Pancreas (tissue), 10 donors: Measurements from ENCODE around the gene RIMS4. TPM values are rescaled to one million over a fixed set of nuclear protein-coding genes. Genes with fewer than 3 reads are reported as not detected.

Source experiments
- ATAC-seq, 4 donors: fragments of 200-7000 bp; cut with Tn5 transposase; one replicate each; pipeline versions ENCODE4 v1.8.0 to v1.9.1; 2020; ENCODE audit warnings: mild to moderate bottlenecking in 4 of 4, moderate library complexity in 4 of 4
- DNase-seq, 6 donors: peaks; one replicate each; pipeline ENCODE4 v3.0.0-alpha.2; 2020
- FAIRE-seq: peaks from 2 replicates; lab custom pipeline; 2012; peaks lifted over from hg19 to GRCh38; lab: Jason Lieb, UNC
- H3K27ac ChIP-seq, 4 donors: fragments of 200-600 bp; sonication (generic); 1 replicate in 3 of 4; 2 replicates in 1 of 4; pipeline versions ENCODE4 v1.5.0 to v1.8.0; 2020
- H3K27me3 ChIP-seq, 4 donors: fragments of 200-600 bp; one replicate each; pipeline ENCODE4 v1.8.0; 2021
- H3K36me3 ChIP-seq, 3 donors: fragments of 200-600 bp; sonication (generic) in 1 of 3; one replicate each; pipeline versions ENCODE4 v1.5.0 to v1.8.0; 2020 to 2021
- H3K4me1 ChIP-seq, 3 donors: fragments of 200-600 bp; one replicate each; pipeline ENCODE4 v1.8.0; 2021
- H3K4me3 ChIP-seq, 4 donors: fragments of 200-600 bp; sonication (generic) in 2 of 4; one replicate each; pipeline versions ENCODE4 v1.5.0 to v1.8.0; 2020 to 2021
- H3K9me3 ChIP-seq, 4 donors: fragments of 200-600 bp; one replicate each; pipeline ENCODE4 v1.8.0; 2021
- WGBS, 2 donors: extraction: QIAGEN DNeasy Blood & Tissue Kit; methylation state at CpG; one replicate each; pipeline ENCODE4 v1.1.7; 2013; 5-methylcytosine and 5-hydroxymethylcytosine counted together
- intact Hi-C, 3 donors: fragments of 100-400 bp; cut with DNase I; formaldehyde crosslinking; loops; one replicate each; pipeline versions ENCODE4 v1.11.1 to v1.14.2; 2022
- polyA plus RNA-seq, 2 donors: library from polyadenylated mRNA; stranded (reverse); fragments of 200-250 nt; gene quantifications; one replicate each; pipeline ENCODE4 v1.2.3, GENCODE V29; 2013
- total RNA-seq, 6 donors: library from RNA; stranded (reverse); fragmentation: NEBNext Ultra II Directional in 4 of 6; extraction: Animal tissue kit (Norgen Biotek cat#: 25700) in 4 of 6; gene quantifications; one replicate each; pipeline versions ENCODE4 v1.2.1 to v1.2.4, GENCODE V29; 2021 to 2023
- TF ChIP-seq, protein P1 (sequence below), 4 donors: fragments of 200-600 bp; sonication (generic) in 3 of 4; IDR thresholded peaks; one replicate each; pipeline versions ENCODE4 v1.5.0 to v1.8.0; 2021; ENCODE audit warnings: antibody characterized with exemption in 4 of 4
- donor health status: healthy with polysubstance abuse.
- donor health status: DM: no; HTN: no; CAD: no; lungs with moderate emphysema.
- donor health status: DM: no; HTN: no; CAD: no.
- donor health status: control.
- donor health status: control.
- donor health status: Bipolar disorder and iron deficiency.
- donor health status: DM: yes; HTN: yes; CAD: no.
- donor health status: DM: no; HTN: no; CAD: no.
- donor health status: DM: no; HTN: no; CAD: no.
- donor health status: DM: yes; HTN: yes; CAD: no.

Gene RIMS4
- total and polyA plus RNA-seq, 8 donors, result 0.03 to 0.20 (median 0.08) TPM; not detected in 1

DNA sequence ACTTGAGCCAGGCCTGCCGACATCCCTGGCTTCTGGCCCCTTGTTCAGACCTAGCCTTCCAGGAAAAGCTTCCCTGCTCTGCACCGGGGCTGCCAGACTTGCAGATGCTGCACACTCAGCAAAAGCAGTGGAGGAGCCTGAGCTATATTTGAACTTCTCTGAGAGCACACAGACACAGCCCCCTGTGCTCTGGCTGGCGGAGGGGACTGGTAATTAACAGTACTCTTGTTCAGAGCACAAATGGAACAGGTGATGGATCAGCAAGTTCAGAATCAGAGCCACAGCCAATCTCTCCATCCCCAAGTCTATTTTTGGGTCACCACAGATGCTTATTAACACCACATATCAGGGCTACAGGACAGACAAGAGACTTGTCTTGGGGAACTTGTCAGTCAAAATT lies 27.6 kb upstream of the RIMS4 start:
- FAIRE-seq, result no peak
- H3K27me3 ChIP-seq, result no peaks in the 10 kb centered on the region

DNA sequence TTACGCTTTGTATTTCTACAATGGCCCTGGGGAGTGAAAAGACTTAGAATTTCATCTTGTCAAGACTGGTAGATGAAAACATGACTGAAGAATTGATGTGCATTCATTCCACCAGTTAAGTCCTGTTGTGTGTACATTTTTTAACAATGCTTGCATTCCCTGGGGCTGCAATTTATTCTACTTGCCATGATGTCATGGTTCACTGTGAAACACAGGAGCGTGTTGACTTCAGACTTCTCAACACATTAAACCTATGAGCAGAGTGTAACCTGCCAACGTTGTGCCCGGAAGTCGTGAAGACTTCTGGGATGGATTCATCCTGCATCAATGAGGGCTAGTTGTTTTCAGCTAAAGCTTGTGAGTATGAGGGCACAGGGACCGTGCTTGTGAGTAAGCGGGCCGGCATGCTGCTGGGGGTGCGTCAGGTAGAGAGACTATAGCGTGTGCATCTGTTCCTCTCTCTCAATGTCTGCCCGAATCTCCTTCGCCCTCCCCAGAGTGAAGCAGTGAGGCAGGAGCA lies 26.3 kb upstream of the RIMS4 start:
- no peak for FAIRE-seq
- WGBS, 2 donors, result 68 to 78% methylated on average over 12 of the region's 12 CpGs

More for the DNA sequence above, 27.6 kb upstream of the RIMS4 start:
- no peaks in the 10 kb centered on the region for H3K36me3 ChIP-seq
- no peak overlapping the region for H3K4me3 ChIP-seq
- WGBS, 2 donors, result 41 to 46% methylated on average over 3 of the region's 3 CpGs
- intact Hi-C loops, result no loop called here
- H3K9me3 ChIP-seq, result no peaks in the 10 kb centered on the region
- H3K4me1 ChIP-seq, result no peaks in the 10 kb centered on the region
- no peak for ATAC-seq
- TF ChIP-seq, protein P1, sequence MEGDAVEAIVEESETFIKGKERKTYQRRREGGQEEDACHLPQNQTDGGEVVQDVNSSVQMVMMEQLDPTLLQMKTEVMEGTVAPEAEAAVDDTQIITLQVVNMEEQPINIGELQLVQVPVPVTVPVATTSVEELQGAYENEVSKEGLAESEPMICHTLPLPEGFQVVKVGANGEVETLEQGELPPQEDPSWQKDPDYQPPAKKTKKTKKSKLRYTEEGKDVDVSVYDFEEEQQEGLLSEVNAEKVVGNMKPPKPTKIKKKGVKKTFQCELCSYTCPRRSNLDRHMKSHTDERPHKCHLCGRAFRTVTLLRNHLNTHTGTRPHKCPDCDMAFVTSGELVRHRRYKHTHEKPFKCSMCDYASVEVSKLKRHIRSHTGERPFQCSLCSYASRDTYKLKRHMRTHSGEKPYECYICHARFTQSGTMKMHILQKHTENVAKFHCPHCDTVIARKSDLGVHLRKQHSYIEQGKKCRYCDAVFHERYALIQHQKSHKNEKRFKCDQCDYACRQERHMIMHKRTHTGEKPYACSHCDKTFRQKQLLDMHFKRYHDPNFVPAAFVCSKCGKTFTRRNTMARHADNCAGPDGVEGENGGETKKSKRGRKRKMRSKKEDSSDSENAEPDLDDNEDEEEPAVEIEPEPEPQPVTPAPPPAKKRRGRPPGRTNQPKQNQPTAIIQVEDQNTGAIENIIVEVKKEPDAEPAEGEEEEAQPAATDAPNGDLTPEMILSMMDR (IDR thresholded peaks at IDR 0.05), result no peak
- H3K27ac ChIP-seq, result no peak overlapping the region
- DNase-seq, result no peak

DNA sequence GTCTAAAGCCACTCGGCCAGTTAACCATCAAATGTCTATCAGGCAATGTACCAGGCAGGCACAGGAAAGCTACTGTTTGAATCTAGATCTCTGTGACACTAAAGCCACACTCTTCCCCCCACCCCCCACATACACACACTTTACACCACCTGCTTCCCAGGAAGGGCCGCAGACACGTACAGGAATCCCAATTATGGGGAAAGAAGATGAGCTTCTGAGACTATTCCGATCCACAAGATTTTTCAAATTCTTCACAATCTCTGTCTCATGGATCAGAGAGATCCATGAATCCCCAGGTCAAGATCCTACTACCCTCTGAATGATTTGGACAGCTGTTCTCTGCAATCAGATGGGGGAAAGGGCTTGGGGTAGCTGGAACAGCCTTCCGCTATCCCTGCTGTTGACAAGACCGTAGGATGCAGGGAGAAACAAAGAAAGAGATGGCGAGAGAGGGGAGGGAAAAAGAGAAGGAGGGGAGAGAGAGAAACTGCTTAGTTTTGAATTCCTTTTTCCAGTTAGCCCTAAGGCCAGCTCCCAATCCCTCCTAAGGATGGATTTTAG lies 25.4 kb upstream of the RIMS4 start:
- TF ChIP-seq, protein P1 (IDR thresholded peaks at IDR 0.05), result no peak
- Histone ChIP-seq H3K9me3 (no peaks in the 10 kb centered on the region), H3K27me3 (no peaks in the 10 kb centered on the region), H3K4me3 (no peak overlapping the region), H3K27ac (no peak overlapping the region), H3K4me1 (no peaks in the 10 kb centered on the region), H3K36me3 (no peaks in the 10 kb centered on the region)
- no peak for FAIRE-seq
- DNase-seq, result no peak
- 50 to 61% methylated on average over 7 of the region's 7 CpGs for WGBS, 2 donors
- intact Hi-C loops, result no loop called here
- no peak for ATAC-seq

More for the DNA sequence above, 26.3 kb upstream of the RIMS4 start:
- Histone ChIP-seq H3K27me3 (no peaks in the 10 kb centered on the region), H3K4me1 (no peaks in the 10 kb centered on the region), H3K36me3 (no peaks in the 10 kb centered on the region), H3K27ac (no peak overlapping the region), H3K9me3 (no peaks in the 10 kb centered on the region), H3K4me3 (no peak overlapping the region)
- ATAC-seq (no peak), DNase-seq (no peak)
- intact Hi-C loops, result no loop called here
- TF ChIP-seq, protein P1 (IDR thresholded peaks at IDR 0.05), result no peak

DNA sequence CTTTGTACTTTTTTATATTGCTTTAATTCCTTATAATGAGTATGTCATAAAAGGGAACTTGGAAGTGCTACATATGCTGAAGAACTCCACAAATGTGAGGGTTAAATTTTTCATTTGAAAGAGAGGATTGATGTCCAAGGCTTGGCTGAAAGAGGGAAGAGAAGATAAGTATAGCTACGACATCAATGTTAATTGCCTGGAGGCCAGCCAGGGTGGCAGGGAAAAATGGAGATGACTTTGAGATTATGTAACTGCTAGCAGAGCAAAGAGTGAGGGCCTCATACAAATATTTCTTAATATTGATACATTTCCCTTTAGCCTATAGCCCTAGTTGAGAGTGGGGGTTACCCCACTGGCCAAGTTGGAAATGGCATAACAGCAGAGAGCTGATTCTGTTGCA lies 24.8 kb upstream of the RIMS4 start:
- Histone ChIP-seq H3K36me3 (no peaks in the 10 kb centered on the region), H3K27me3 (peaks cover 0 to 3% (median 0%) of the 10 kb centered on the region in 4 donors), H3K4me1 (no peaks in the 10 kb centered on the region), H3K27ac (no peak overlapping the region), H3K4me3 (no peak overlapping the region), H3K9me3 (no peaks in the 10 kb centered on the region)
- intact Hi-C loops, result no loop called here
- DNase-seq (no peak), ATAC-seq (no peak), FAIRE-seq (no peak)
- 9 to 29% methylated on average over 1 of the region's 1 CpG for WGBS, 2 donors
- TF ChIP-seq, protein P1 (IDR thresholded peaks at IDR 0.05), result no peak

DNA sequence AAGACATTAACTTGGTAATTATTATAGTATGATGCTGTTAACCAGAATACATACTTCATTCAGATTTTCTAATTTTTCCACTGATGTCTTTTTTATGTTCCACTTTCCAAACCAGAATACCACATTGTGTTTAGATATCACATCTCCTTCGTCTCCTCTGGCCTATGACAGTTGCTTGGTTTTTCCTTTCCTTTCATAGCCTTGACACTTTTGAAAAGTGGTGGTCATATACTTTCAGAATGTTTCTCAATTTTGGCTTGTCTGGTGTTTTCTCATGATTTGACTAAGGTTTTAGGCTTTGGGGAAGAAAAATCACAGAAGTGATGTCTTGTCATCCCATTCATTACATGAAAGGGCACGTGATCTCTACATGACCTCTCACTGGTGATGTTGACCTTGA lies 24.3 kb upstream of the RIMS4 start:
- intact Hi-C loops, result no loop called here
- H3K4me3 ChIP-seq, result no peak overlapping the region

More for the DNA sequence above, 24.3 kb upstream of the RIMS4 start:
- DNase-seq, result no peak
- H3K36me3 ChIP-seq, result no peaks in the 10 kb centered on the region
- H3K4me1 ChIP-seq, result no peaks in the 10 kb centered on the region
- FAIRE-seq, result no peak
- no peaks in the 10 kb centered on the region for H3K9me3 ChIP-seq
- no peak for ATAC-seq
- peaks cover 0 to 3% (median 0%) of the 10 kb centered on the region in 4 donors for H3K27me3 ChIP-seq
- TF ChIP-seq, protein P1 (IDR thresholded peaks at IDR 0.05), result no peak
- no peak overlapping the region for H3K27ac ChIP-seq
- 55 to 67% methylated on average over 2 of the region's 2 CpGs for WGBS, 2 donors
